NCI-H1930 (cell line): ENCODE data around the gene GRIN2C.

Experiments
- DNase-seq, 2 experiments: peaks; one replicate each; lab custom pipeline; 2025; lab: John Stamatoyannopoulos, UW

Gene GRIN2C

GRCh38 chr17:74846621-74847020, 13.1 kb downstream of the GRIN2C start:
- DNase-seq = no peak

- no peak for DNase-seq
These were observed 16.4 kb downstream of the GRIN2C start for GRCh38 chr17:74843352-74843627.

- DNase-seq = peak; percentile 33 to 62
These were observed 16.9 kb downstream of the GRIN2C start for GRCh38 chr17:74842599-74843351.

GRCh38 chr17:74842146-74842598, 17.5 kb downstream of the GRIN2C start:
- DNase-seq = no peak

GRCh38 chr17:74840989-74841666, 18.6 kb downstream of the GRIN2C start:
- no peak for DNase-seq

- no peak for DNase-seq
These were observed 19.5 kb downstream of the GRIN2C start for GRCh38 chr17:74839990-74840852.

GRCh38 chr17:74838274-74838673, 21.4 kb downstream of the GRIN2C start:
- DNase-seq = no peak

- no peak for DNase-seq
These were observed 22.8 kb downstream of the GRIN2C start for GRCh38 chr17:74836691-74837467.

- DNase-seq = no peak
These were observed 23.5 kb downstream of the GRIN2C start for GRCh38 chr17:74836191-74836590.

GRCh38 chr17:74833501-74834377, 25.9 kb downstream of the GRIN2C start:
- DNase-seq = no peak

GRCh38 chr17:74832421-74832820, 27.3 kb downstream of the GRIN2C start:
- no peak for DNase-seq

GRCh38 chr17:74831444-74832146, 28.1 kb downstream of the GRIN2C start:
- DNase-seq = no peak

GRCh38 chr17:74830861-74831260, 28.8 kb downstream of the GRIN2C start:
- DNase-seq = no peak

GRCh38 chr17:74827800-74828199, 31.9 kb downstream of the GRIN2C start:
- DNase-seq = no peak

GRCh38 chr17:74825952-74826719, 33.5 kb downstream of the GRIN2C start:
- no peak for DNase-seq

GRCh38 chr17:74824961-74825627, 34.6 kb downstream of the GRIN2C start:
- no peak for DNase-seq

GRCh38 chr17:74822939-74823367, 36.7 kb downstream of the GRIN2C start:
- DNase-seq = no peak

GRCh38 chr17:74822335-74822938, 37.2 kb downstream of the GRIN2C start:
- DNase-seq = no peak
